ENCODE results near the gene TSBP1. TPM values are rescaled to one million over a fixed set of nuclear protein-coding genes. Genes with fewer than 3 reads are reported as not detected.
"Not testable (repeated sequence)": the region's sequence is repeated elsewhere in the genome, so short reads cannot be mapped to it uniquely, and the experiment has no call there.

TSBP1 gene
- total RNA-seq, 2 experiments from 2014 or later = not detected

DNA sequence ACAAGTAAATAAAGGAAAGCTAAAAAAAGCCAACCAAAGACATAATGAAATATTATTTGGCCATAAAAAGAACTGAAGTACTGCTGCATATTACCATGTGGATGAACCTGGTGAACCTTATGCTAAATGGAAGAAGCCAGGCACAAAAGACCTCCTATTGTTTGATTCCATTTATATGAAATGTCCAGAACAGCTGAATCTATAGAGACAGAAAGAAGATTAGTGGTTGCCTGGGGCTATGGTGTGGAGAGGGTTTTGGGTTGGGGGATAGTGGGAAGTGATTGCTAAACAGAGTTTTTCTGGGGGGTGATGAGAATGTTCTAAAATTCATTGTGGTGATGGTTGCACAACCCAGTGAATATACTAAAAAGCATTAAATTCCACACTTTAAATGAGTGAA is 53.2 kb downstream of the TSBP1 start:
- CTCF ChIA-PET = interaction anchor here (1.0 kb wide), 1 partner anchor 394 kb away, joined by 3 read pairs; no protein-coding TSS in a partner anchor
- H3K9me3 Mint-ChIP-seq = no peaks in the 10 kb centered on the region
- ATAC-seq (no peak), DNase-seq (no peak)
- peaks cover 12% of the 10 kb centered on the region for H3K27me3 Mint-ChIP-seq
- no peaks in the 10 kb centered on the region for H3K36me3 Mint-ChIP-seq (ENCODE audit: low read depth)
- no peaks in the 10 kb centered on the region for H3K4me1 Mint-ChIP-seq (ENCODE audit: low read depth)
- TF ChIP-seq, protein P1, sequence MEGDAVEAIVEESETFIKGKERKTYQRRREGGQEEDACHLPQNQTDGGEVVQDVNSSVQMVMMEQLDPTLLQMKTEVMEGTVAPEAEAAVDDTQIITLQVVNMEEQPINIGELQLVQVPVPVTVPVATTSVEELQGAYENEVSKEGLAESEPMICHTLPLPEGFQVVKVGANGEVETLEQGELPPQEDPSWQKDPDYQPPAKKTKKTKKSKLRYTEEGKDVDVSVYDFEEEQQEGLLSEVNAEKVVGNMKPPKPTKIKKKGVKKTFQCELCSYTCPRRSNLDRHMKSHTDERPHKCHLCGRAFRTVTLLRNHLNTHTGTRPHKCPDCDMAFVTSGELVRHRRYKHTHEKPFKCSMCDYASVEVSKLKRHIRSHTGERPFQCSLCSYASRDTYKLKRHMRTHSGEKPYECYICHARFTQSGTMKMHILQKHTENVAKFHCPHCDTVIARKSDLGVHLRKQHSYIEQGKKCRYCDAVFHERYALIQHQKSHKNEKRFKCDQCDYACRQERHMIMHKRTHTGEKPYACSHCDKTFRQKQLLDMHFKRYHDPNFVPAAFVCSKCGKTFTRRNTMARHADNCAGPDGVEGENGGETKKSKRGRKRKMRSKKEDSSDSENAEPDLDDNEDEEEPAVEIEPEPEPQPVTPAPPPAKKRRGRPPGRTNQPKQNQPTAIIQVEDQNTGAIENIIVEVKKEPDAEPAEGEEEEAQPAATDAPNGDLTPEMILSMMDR (IDR thresholded peaks at IDR 0.05) = no peak
- POLR2A ChIA-PET = no interaction called here
- H3K4me3 Mint-ChIP-seq = no peak overlapping the region
- no peak overlapping the region for H3K27ac Mint-ChIP-seq
- intact Hi-C loops (cut with micrococcal nuclease) = no loop called here

DNA sequence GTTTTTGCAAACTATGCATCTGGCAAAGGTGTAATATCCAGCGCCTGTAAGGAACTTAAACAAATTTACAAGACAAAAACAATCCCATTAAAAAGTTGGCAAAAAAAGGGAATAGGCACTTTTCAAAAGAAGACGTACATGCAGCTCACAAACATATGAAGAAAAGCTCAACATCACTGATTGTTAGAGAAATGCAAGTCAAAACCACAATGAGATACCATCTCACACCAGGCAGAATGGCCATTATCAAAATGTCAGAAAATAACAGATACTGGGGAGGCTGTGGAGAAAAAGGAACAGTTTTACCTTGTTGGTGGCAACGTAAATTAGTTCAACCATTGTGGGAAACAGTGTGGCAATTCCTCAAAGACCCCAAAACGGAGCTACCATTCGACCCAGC is 54.2 kb downstream of the TSBP1 start:
- no peak overlapping the region for H3K4me3 Mint-ChIP-seq
- H3K4me1 Mint-ChIP-seq (ENCODE audit: low read depth) = no peaks in the 10 kb centered on the region
- ChIA-PET POLR2A (interaction anchor here (0.5 kb wide), 1 partner anchor 11 kb away, joined by 3 read pairs; no protein-coding TSS in a partner anchor), CTCF (interaction anchor here (1.5 kb wide), 1 partner anchor 62 kb away, joined by 3 read pairs; no protein-coding TSS in a partner anchor)
- no peak for DNase-seq
- H3K27me3 Mint-ChIP-seq = peaks cover 14% of the 10 kb centered on the region
- ATAC-seq = no peak
- TF ChIP-seq, protein P1 (IDR thresholded peaks at IDR 0.05) = no peak
- no peak overlapping the region for H3K27ac Mint-ChIP-seq
- H3K36me3 Mint-ChIP-seq (ENCODE audit: low read depth) = no peaks in the 10 kb centered on the region
- intact Hi-C loops (cut with micrococcal nuclease) = no loop called here
- H3K9me3 Mint-ChIP-seq = no peaks in the 10 kb centered on the region

DNA sequence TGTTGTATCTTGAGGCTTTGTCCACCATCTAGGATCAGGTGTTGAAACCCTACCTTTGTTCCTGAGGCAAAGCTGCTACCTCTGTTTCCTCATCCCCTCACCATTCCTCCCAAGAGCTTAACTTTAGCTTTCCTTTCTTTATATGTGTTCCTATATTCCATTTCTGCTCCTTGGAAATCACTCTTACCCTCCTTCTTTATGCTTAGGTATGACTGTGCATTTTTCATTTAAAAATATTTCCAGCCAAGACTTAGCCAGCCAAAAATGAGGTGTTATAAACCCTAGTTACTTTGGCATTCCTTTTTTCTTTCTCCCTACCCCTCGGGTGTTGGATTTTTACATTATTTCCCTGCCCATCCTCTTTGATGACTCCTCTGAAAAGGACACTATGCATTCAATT is 57.7 kb downstream of the TSBP1 start:
- TF ChIP-seq, protein P1 (IDR thresholded peaks at IDR 0.05) = no peak
- Mint-ChIP-seq H3K27ac (no peak overlapping the region), H3K4me3 (no peak overlapping the region), H3K36me3 (ENCODE audit: low read depth) (no peaks in the 10 kb centered on the region), H3K4me1 (ENCODE audit: low read depth) (no peaks in the 10 kb centered on the region), H3K9me3 (no peaks in the 10 kb centered on the region), H3K27me3 (peaks cover 24% of the 10 kb centered on the region)
- no peak for ATAC-seq
- DNase-seq = no peak
- intact Hi-C loops (cut with micrococcal nuclease) = no loop called here
- ChIA-PET POLR2A (no interaction called here), CTCF (no interaction called here)

DNA sequence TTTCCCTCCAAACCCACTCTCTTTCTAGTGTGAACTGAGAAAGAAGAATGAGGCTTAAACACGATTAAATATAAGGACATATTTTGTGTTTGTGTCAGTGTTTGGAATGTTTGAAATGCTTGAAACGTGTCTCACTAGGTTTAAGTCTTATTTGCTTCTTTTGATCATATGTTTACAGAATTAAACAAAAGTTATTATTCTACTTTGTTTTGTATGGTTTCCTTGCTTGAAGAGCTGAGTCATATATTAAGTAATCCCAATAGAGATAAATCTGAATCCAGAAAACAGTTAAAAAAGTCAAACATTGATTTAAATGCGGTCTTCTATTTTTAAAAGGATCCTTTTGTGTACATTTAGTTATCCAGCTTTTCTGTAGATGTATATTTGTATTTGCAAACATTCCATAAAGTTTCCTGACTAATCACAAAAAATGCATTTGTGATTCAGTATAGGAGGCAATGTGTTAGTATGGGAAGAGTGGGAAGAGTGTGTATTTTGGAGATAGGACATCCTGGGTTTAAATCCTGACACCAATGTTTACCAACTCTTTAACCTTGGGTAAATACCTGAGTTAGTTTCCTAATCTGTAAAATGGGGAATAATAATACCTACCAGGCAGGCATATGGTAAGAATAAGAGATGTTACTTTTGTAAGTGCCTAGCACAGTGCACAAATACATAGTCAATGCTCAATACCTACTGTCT is 72.9 kb downstream of the TSBP1 start:
- Mint-ChIP-seq H3K27ac (no peak overlapping the region), H3K36me3 (ENCODE audit: low read depth) (no peaks in the 10 kb centered on the region), H3K4me1 (ENCODE audit: low read depth) (peaks cover 1% of the 10 kb centered on the region), H3K9me3 (no peaks in the 10 kb centered on the region), H3K4me3 (no peak overlapping the region), H3K27me3 (peaks cover 5% of the 10 kb centered on the region)
- intact Hi-C loops (cut with micrococcal nuclease) = no loop called here
- ATAC-seq (no peak), DNase-seq (no peak)
- POLR2A ChIA-PET = no interaction called here
- CTCF ChIA-PET = no interaction called here
- TF ChIP-seq, protein P1 (IDR thresholded peaks at IDR 0.05) = no peak

DNA sequence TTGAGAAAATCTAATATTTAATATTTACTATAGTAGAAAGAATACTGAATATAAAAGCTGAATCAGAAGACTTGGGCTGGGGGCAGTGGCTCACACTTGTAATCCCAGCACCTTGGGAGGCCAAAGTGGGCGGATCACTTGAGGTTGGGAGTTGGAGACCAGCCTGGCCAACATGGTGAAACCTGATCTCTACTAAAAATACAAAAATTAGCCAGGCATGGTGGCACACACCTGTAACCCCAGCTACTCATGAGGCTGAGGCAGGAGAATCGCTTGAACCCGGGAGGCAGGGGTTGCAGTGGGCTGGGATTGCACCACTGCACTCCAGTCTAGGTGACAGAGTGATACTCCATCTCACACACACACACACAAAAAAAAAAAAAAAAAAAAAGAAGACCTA is 76.7 kb downstream of the TSBP1 start:
- H3K27ac Mint-ChIP-seq; DNase-seq; H3K36me3 Mint-ChIP-seq (ENCODE audit: low read depth); CTCF ChIA-PET; H3K9me3 Mint-ChIP-seq; POLR2A ChIA-PET; H3K4me1 Mint-ChIP-seq (ENCODE audit: low read depth); H3K4me3 Mint-ChIP-seq; ATAC-seq; intact Hi-C loops (cut with micrococcal nuclease): not testable (repeated sequence)
- peaks cover 26% of the 10 kb centered on the region for H3K27me3 Mint-ChIP-seq

All from activated CD8-positive, alpha-beta T cell treated with anti-CD3 and anti-CD28 coated beads for 36 hours (primary cell).